Measurements from ENCODE around the gene UGGT2.

The UGGT2 gene

GRCh38 chr13:96053003-96053703 lies at the start of gene UGGT2:
Gene UGGT2 (minus strand): TSS chr13:96053401. CDS start chr13:96053312, 89 bp downstream.
- Mint-ChIP-seq H3K4me3 (peak within 1 kb of the TSS; percentile 98), H3K4me1 (peaks cover 10% of the 10 kb centered on the region), H3K27ac (peak within 1 kb of the TSS; percentile 99), H3K9me3 (peaks cover 40% of the 10 kb centered on the region), H3K27me3 (ENCODE audit: low read depth, poor library complexity) (peaks cover 11% of the 10 kb centered on the region), H3K36me3 (ENCODE audit: low read depth) (peaks cover 41% of the 10 kb centered on the region)
- no peak for TF ChIP-seq CTCF (IDR thresholded peaks at IDR 0.05)
- peak; percentile 92 for DNase-seq

GRCh38 chr13:96100457-96101220 lies 47.4 kb upstream of the UGGT2 start:
- no peak for DNase-seq
- no peak overlapping the region for H3K27ac Mint-ChIP-seq
- no peaks in the 10 kb centered on the region for H3K36me3 Mint-ChIP-seq (ENCODE audit: low read depth)
- H3K4me1 Mint-ChIP-seq, result no peaks in the 10 kb centered on the region
- peaks cover under 1% of the 10 kb centered on the region for H3K9me3 Mint-ChIP-seq
- peaks cover 12% of the 10 kb centered on the region for H3K27me3 Mint-ChIP-seq (ENCODE audit: low read depth, poor library complexity)
- H3K4me3 Mint-ChIP-seq, result no peak overlapping the region
- TF ChIP-seq CTCF (IDR thresholded peaks at IDR 0.05), result no peak

- no peak overlapping the region for H3K27ac Mint-ChIP-seq
- H3K4me3 Mint-ChIP-seq, result no peak overlapping the region
- H3K4me1 Mint-ChIP-seq, result peaks cover 6% of the 10 kb centered on the region
- peaks cover 78% of the 10 kb centered on the region for H3K27me3 Mint-ChIP-seq (ENCODE audit: low read depth, poor library complexity)
- no peak for TF ChIP-seq CTCF (IDR thresholded peaks at IDR 0.05)
- H3K9me3 Mint-ChIP-seq, result no peaks in the 10 kb centered on the region
- DNase-seq, result no peak
- no peaks in the 10 kb centered on the region for H3K36me3 Mint-ChIP-seq (ENCODE audit: low read depth)
Observed at GRCh38 chr13:96093296-96094006, 40.2 kb upstream of the UGGT2 start.

- Mint-ChIP-seq H3K36me3 (ENCODE audit: low read depth) (no peaks in the 10 kb centered on the region), H3K27me3 (ENCODE audit: low read depth, poor library complexity) (peaks cover 94% of the 10 kb centered on the region), H3K4me3 (peak overlapping the region; percentile 77), H3K9me3 (no peaks in the 10 kb centered on the region), H3K4me1 (peaks cover 6% of the 10 kb centered on the region), H3K27ac (no peak overlapping the region)
- DNase-seq, result peak; percentile 31
- TF ChIP-seq CTCF (IDR thresholded peaks at IDR 0.05), result no peak
Observed at GRCh38 chr13:96091164-96092117, 38.2 kb upstream of the UGGT2 start.
